Thoracic aorta (tissue), 2 donors: ENCODE measurements around the gene PLXDC2. TPM values are rescaled to one million over a fixed set of nuclear protein-coding genes. Genes with fewer than 3 reads are reported as not detected.

Experiments
- ATAC-seq: fragments of 150-250 bp; one replicate; pipeline ENCODE4 v1.8.0; 2017; ENCODE audit warnings: low read depth; ENCODE audit not compliant: insufficient number of reproducible peaks, low FRiP score
- DNase-seq: peaks from one replicate; pipeline ENCODE4 v3.0.0-alpha.2; 2020; ENCODE audit warnings: low spot score
- H3K27ac ChIP-seq, 2 donors: fragments of 200-600 bp; sonication (generic); 1 replicate in 1 of 2; 2 replicates in 1 of 2; pipeline ENCODE4 v1.5.1; 2016; ENCODE audit warnings: mild to moderate bottlenecking in 2 of 2, moderate library complexity in 2 of 2
- H3K27me3 ChIP-seq: fragments of 200-600 bp; sonication (generic); replicated peaks from 2 replicates; pipeline ENCODE4 v1.6.0; 2016; ENCODE audit warnings: mild to moderate bottlenecking; ENCODE audit not compliant: insufficient read depth
- H3K36me3 ChIP-seq: fragments of 200-600 bp; sonication (generic); one replicate; pipeline ENCODE4 v1.5.1; 2016
- H3K4me1 ChIP-seq, 2 donors: fragments of 200-600 bp; sonication (generic); 1 replicate in 1 of 2; 2 replicates in 1 of 2; pipeline versions ENCODE4 v1.5.1 to v1.6.0; 2016; ENCODE audit warnings: low read depth in 2 of 2, mild to moderate bottlenecking in 1 of 2; ENCODE audit not compliant: control insufficient read depth in 1 of 2
- H3K4me3 ChIP-seq: fragments of 200-600 bp; sonication (generic); 2 replicates; pipeline ENCODE4 v1.5.1; 2016; ENCODE audit warnings: mild to moderate bottlenecking
- H3K9me3 ChIP-seq: fragments of 200-600 bp; sonication (generic); 2 replicates; pipeline ENCODE4 v1.5.1; 2016
- CTCF ChIP-seq: fragments of 200-600 bp; sonication (generic); IDR thresholded peaks from one replicate; pipeline ENCODE4 v1.5.1; 2019; ENCODE audit warnings: antibody characterized with exemption
- total RNA-seq, 2 donors: library from RNA; depleted of rRNA; stranded (reverse); fragments of >200 nt; gene quantifications; one replicate each; pipeline versions ENCODE4 v1.1.0 to v1.2.3, GENCODE V29; 2016

Gene PLXDC2
- total RNA-seq, 2 donors from 2014 or later = 105 to 155 TPM

- ATAC-seq (no peak), DNase-seq (no peak)
- Histone ChIP-seq H3K4me1 (peaks cover 0 to 8% of the 10 kb centered on the region in 2 donors), H3K36me3 (no peaks in the 10 kb centered on the region), H3K27me3 (no peaks in the 10 kb centered on the region), H3K27ac (no peak overlapping the region), H3K9me3 (no peaks in the 10 kb centered on the region), H3K4me3 (no peak overlapping the region)
- no peak for TF ChIP-seq CTCF
Observed at GRCh38 chr10:20088061-20088701, 271.9 kb downstream of the PLXDC2 start.

GRCh38 chr10:20089879-20090278 lies 273.6 kb downstream of the PLXDC2 start:
- DNase-seq (no peak), ATAC-seq (no peak)
- Histone ChIP-seq H3K27me3 (no peaks in the 10 kb centered on the region), H3K4me1 (peaks cover 0 to 3% of the 10 kb centered on the region in 2 donors), H3K4me3 (no peak overlapping the region), H3K27ac (no peak overlapping the region), H3K36me3 (no peaks in the 10 kb centered on the region), H3K9me3 (no peaks in the 10 kb centered on the region)
- TF ChIP-seq CTCF = no peak

- H3K27me3 ChIP-seq = no peaks in the 10 kb centered on the region
- no peak for TF ChIP-seq CTCF
- H3K9me3 ChIP-seq = no peaks in the 10 kb centered on the region
- H3K4me3 ChIP-seq = no peak overlapping the region
- no peaks in the 10 kb centered on the region for H3K36me3 ChIP-seq
- H3K4me1 ChIP-seq = peaks cover 0 to under 1% of the 10 kb centered on the region in 2 donors
- no peak for DNase-seq
- no peak overlapping the region for H3K27ac ChIP-seq
- ATAC-seq = no peak
Observed at GRCh38 chr10:20090831-20091230, 274.6 kb downstream of the PLXDC2 start.

GRCh38 chr10:20091698-20092097 lies 275.5 kb downstream of the PLXDC2 start:
- no peak overlapping the region for H3K27ac ChIP-seq
- TF ChIP-seq CTCF = no peak
- H3K27me3 ChIP-seq = no peaks in the 10 kb centered on the region
- no peak overlapping the region for H3K4me3 ChIP-seq
- DNase-seq (no peak), ATAC-seq (no peak)
- no peaks in the 10 kb centered on the region for H3K36me3 ChIP-seq
- H3K9me3 ChIP-seq = no peaks in the 10 kb centered on the region
- peaks cover 0 to 7% of the 10 kb centered on the region in 2 donors for H3K4me1 ChIP-seq

GRCh38 chr10:20093600-20093999 lies 277.4 kb downstream of the PLXDC2 start:
- TF ChIP-seq CTCF = no peak
- no peaks in the 10 kb centered on the region for H3K36me3 ChIP-seq
- H3K9me3 ChIP-seq = no peaks in the 10 kb centered on the region
- peaks cover 2 to 7% of the 10 kb centered on the region in 2 donors for H3K4me1 ChIP-seq
- H3K4me3 ChIP-seq = no peak overlapping the region
- ATAC-seq = no peak
- H3K27me3 ChIP-seq = no peaks in the 10 kb centered on the region
- H3K27ac ChIP-seq = no peak overlapping the region
- no peak for DNase-seq
